K562 (cell line): ENCODE measurements around the gene CCR8.

Experiments used
- ARNT ChIP-seq, 2 experiments: fragments of 450-650 bp; IDR thresholded peaks; 2 replicates each; pipeline ENCODE4 v1.6.1; 2016; ENCODE audit warnings: mild to moderate bottlenecking in 1 of 2
- CBFB ChIP-seq: sonication (generic); formaldehyde crosslinking; IDR thresholded peaks from 2 replicates; pipeline ENCODE4 v1.4.0; 2020; ENCODE audit warnings: mild to moderate bottlenecking, missing genetic modification reagents
- NFIC ChIP-seq: fragments of 450-650 bp; IDR thresholded peaks from 2 replicates; pipeline ENCODE4 v1.6.1; 2017; ENCODE audit warnings: mild to moderate bottlenecking, inconsistent platforms
- NR2C2 ChIP-seq, 2 experiments: fragments of 200-800 bp in 1 of 2; sonication (Bioruptor generic) in 1 of 2; sonication (generic) in 1 of 2; formaldehyde crosslinking in 1 of 2; IDR thresholded peaks; 2 replicates each; pipeline versions ENCODE4 v1.6.1 to v1.8.0; 2016 to 2022; ENCODE audit warnings: mild to moderate bottlenecking in 1 of 2, missing compliant biosample characterization in 1 of 2, missing genetic modification characterization in 1 of 2, missing genetic modification reagents in 1 of 2
- POLR2A ChIP-seq: fragments of 450-650 bp; conservative IDR thresholded peaks from 2 replicates; pipeline ENCODE4 v1.6.1; 2016
- TAF1 ChIP-seq: IDR thresholded peaks from 2 replicates; pipeline ENCODE4 v1.6.1; 2011; ENCODE audit warnings: mild to moderate bottlenecking, low read length, moderate library complexity; ENCODE audit not compliant: insufficient read depth, control insufficient read depth, severe bottlenecking; ENCODE audit errors: extremely low read depth
- TSC22D4 ChIP-seq: fragments of 450-650 bp; IDR thresholded peaks from 2 replicates; pipeline ENCODE4 v1.6.1; 2016; ENCODE audit warnings: missing genetic modification characterization, missing biosample characterization, control low read depth
- ZFX ChIP-seq: sonication (generic); formaldehyde crosslinking; IDR thresholded peaks from 2 replicates; pipeline ENCODE4 v1.8.0; 2022; ENCODE audit warnings: mild to moderate bottlenecking, missing genetic modification reagents, moderate library complexity
- TF ChIP-seq, protein P1 (sequence below), 2 experiments: fragments of 450-650 bp in 1 of 2; sonication (generic) in 1 of 2; formaldehyde crosslinking in 1 of 2; IDR thresholded peaks in 1 of 2; conservative IDR thresholded peaks in 1 of 2; 2 replicates each; pipeline versions ENCODE4 v1.6.1 to v1.8.1; 2016 to 2023; ENCODE audit warnings: mild to moderate bottlenecking in 2 of 2, moderate library complexity in 2 of 2, inconsistent platforms in 1 of 2, missing genetic modification reagents in 1 of 2
- TF ChIP-seq, protein P2 (sequence below): sonication (generic); formaldehyde crosslinking; IDR thresholded peaks from 2 replicates; pipeline ENCODE4 v1.8.0; 2022; ENCODE audit warnings: missing genetic modification reagents, mild to moderate bottlenecking, borderline replicate concordance
- TF ChIP-seq, protein P3 (sequence below), 3 experiments: fragments of 200-800 bp in 1 of 3; sonication (Bioruptor generic) in 1 of 3; sonication (generic) in 1 of 3; formaldehyde crosslinking in 1 of 3; IDR thresholded peaks; 2 replicates each; pipeline versions ENCODE4 v1.6.1 to v1.8.0; 2016 to 2022; ENCODE audit warnings: mild to moderate bottlenecking in 2 of 3, missing compliant biosample characterization in 2 of 3, missing genetic modification characterization in 2 of 3, missing genetic modification reagents in 1 of 3
- TF ChIP-seq, protein P4 (sequence below): fragments of 250-450 bp; sonication (Bioruptor Pico); IDR thresholded peaks from 2 replicates; pipeline ENCODE4 v1.8.0; 2021; ENCODE audit warnings: borderline replicate concordance, mild to moderate bottlenecking, moderate library complexity; ENCODE audit not compliant: poor library complexity, severe bottlenecking

DNA sequence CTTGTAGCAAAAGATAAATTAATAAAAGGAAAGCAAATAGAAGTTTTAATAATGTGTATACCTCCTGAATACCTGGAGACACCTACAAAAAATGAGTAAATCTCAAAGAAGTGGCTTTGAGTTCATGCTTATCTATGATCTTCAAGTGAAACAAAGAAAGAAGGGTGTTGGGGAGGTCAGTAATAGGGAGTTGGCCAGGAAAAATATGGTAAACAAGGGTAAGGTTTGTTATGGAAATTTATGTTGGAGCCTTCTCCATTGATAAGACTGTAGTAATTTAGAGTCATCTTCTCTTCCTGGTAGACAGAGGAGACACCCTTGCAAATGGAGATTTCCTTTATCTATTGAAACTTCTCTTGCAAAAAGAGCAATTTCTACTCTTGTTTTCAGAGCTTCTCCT is 6.6 kb upstream of the CCR8 start:
- TF ChIP-seq CBFB (CRISPR knock-in tag), result no peak
- no peak for TF ChIP-seq NFIC
- TF ChIP-seq, protein P1, sequence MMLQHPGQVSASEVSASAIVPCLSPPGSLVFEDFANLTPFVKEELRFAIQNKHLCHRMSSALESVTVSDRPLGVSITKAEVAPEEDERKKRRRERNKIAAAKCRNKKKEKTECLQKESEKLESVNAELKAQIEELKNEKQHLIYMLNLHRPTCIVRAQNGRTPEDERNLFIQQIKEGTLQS (IDR thresholded peaks at IDR 0.05), result no peak
- TF ChIP-seq, protein P1 (CRISPR knock-in tag; conservative IDR thresholded peaks at IDR 0.05), result no peak
- TF ChIP-seq TAF1, result no peak
- TF ChIP-seq, protein P2, sequence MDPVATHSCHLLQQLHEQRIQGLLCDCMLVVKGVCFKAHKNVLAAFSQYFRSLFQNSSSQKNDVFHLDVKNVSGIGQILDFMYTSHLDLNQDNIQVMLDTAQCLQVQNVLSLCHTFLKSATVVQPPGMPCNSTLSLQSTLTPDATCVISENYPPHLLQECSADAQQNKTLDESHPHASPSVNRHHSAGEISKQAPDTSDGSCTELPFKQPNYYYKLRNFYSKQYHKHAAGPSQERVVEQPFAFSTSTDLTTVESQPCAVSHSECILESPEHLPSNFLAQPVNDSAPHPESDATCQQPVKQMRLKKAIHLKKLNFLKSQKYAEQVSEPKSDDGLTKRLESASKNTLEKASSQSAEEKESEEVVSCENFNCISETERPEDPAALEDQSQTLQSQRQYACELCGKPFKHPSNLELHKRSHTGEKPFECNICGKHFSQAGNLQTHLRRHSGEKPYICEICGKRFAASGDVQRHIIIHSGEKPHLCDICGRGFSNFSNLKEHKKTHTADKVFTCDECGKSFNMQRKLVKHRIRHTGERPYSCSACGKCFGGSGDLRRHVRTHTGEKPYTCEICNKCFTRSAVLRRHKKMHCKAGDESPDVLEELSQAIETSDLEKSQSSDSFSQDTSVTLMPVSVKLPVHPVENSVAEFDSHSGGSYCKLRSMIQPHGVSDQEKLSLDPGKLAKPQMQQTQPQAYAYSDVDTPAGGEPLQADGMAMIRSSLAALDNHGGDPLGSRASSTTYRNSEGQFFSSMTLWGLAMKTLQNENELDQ (CRISPR knock-in tag), result no peak
- no peak for TF ChIP-seq NR2C2 (CRISPR knock-in tag; IDR thresholded peaks at IDR 0.05)
- TF ChIP-seq NR2C2 (tag; IDR thresholded peaks at IDR 0.05), result no peak
- TF ChIP-seq TSC22D4, result no peak
- no peak for TF ChIP-seq ARNT (IDR thresholded peaks at IDR 0.05)
- TF ChIP-seq, protein P3, sequence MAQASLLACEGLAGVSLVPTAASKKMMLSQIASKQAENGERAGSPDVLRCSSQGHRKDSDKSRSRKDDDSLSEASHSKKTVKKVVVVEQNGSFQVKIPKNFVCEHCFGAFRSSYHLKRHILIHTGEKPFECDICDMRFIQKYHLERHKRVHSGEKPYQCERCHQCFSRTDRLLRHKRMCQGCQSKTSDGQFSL (CRISPR knock-in tag; IDR thresholded peaks at IDR 0.05), result no peak
- TF ChIP-seq, protein P3 (tag; IDR thresholded peaks at IDR 0.05), result no peak
- no peak for TF ChIP-seq POLR2A
- TF ChIP-seq, protein P4, sequence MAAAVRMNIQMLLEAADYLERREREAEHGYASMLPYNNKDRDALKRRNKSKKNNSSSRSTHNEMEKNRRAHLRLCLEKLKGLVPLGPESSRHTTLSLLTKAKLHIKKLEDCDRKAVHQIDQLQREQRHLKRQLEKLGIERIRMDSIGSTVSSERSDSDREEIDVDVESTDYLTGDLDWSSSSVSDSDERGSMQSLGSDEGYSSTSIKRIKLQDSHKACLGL (CRISPR knock-in tag), result no peak
- no peak for TF ChIP-seq ZFX (CRISPR knock-in tag)
